ENCODE results near the gene PARD3B. TPM values are rescaled to one million over a fixed set of nuclear protein-coding genes. Genes with fewer than 3 reads are reported as not detected.

Gene PARD3B
- total and polyA plus RNA-seq, 7 donors = 0.42 to 6.0 (median 4.8) TPM

GRCh38 chr2:205177546-205177945 is 632.3 kb downstream of the PARD3B start:
- no peak for ATAC-seq
- Histone ChIP-seq H3K27ac (no peak overlapping the region), H3K36me3 (ENCODE audit: insufficient read depth in 1 of 2, low read depth in 1 of 2) (no peaks in the 10 kb centered on the region), H3K27me3 (ENCODE audit: insufficient read depth in 3 of 3, low read length in 2 of 3) (no peaks in the 10 kb centered on the region), H3K4me1 (no peaks in the 10 kb centered on the region), H3K9me3 (no peaks in the 10 kb centered on the region), H3K4me3 (no peak overlapping the region)
- intact Hi-C loops (cut with DNase I) = no loop called here
- TF ChIP-seq, protein P1, sequence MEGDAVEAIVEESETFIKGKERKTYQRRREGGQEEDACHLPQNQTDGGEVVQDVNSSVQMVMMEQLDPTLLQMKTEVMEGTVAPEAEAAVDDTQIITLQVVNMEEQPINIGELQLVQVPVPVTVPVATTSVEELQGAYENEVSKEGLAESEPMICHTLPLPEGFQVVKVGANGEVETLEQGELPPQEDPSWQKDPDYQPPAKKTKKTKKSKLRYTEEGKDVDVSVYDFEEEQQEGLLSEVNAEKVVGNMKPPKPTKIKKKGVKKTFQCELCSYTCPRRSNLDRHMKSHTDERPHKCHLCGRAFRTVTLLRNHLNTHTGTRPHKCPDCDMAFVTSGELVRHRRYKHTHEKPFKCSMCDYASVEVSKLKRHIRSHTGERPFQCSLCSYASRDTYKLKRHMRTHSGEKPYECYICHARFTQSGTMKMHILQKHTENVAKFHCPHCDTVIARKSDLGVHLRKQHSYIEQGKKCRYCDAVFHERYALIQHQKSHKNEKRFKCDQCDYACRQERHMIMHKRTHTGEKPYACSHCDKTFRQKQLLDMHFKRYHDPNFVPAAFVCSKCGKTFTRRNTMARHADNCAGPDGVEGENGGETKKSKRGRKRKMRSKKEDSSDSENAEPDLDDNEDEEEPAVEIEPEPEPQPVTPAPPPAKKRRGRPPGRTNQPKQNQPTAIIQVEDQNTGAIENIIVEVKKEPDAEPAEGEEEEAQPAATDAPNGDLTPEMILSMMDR (IDR thresholded peaks at IDR 0.05) = no peak
- DNase-seq = no peak

- Histone ChIP-seq H3K36me3 (ENCODE audit: insufficient read depth in 1 of 2, low read depth in 1 of 2) (no peaks in the 10 kb centered on the region), H3K9me3 (no peaks in the 10 kb centered on the region), H3K27me3 (ENCODE audit: insufficient read depth in 3 of 3, low read length in 2 of 3) (no peaks in the 10 kb centered on the region), H3K4me3 (no peak overlapping the region), H3K27ac (no peak overlapping the region), H3K4me1 (no peaks in the 10 kb centered on the region)
- intact Hi-C loops (cut with DNase I) = no loop called here
- ATAC-seq = no peak
- WGBS, 3 donors = 91 to 95% (median 94%) methylated on average over 3 of the region's 3 CpGs
- no peak for DNase-seq
- TF ChIP-seq, protein P1 (IDR thresholded peaks at IDR 0.05) = no peak
Measured at GRCh38 chr2:205180730-205181129, 635.5 kb downstream of the PARD3B start.

- H3K27me3 ChIP-seq (ENCODE audit: insufficient read depth in 3 of 3, low read length in 2 of 3) = no peaks in the 10 kb centered on the region
- no peak overlapping the region for H3K4me3 ChIP-seq
- TF ChIP-seq, protein P1 (IDR thresholded peaks at IDR 0.05) = no peak
- no peaks in the 10 kb centered on the region for H3K36me3 ChIP-seq (ENCODE audit: insufficient read depth in 1 of 2, low read depth in 1 of 2)
- DNase-seq = no peak
- no peak overlapping the region for H3K27ac ChIP-seq
- no peaks in the 10 kb centered on the region for H3K9me3 ChIP-seq
- 68 to 73% (median 72%) methylated on average over 6 of the region's 6 CpGs for WGBS, 3 donors
- no peaks in the 10 kb centered on the region for H3K4me1 ChIP-seq
- no peak for ATAC-seq
- intact Hi-C loops (cut with DNase I) = no loop called here
Measured at GRCh38 chr2:205187731-205188130, 642.5 kb downstream of the PARD3B start.

DNA sequence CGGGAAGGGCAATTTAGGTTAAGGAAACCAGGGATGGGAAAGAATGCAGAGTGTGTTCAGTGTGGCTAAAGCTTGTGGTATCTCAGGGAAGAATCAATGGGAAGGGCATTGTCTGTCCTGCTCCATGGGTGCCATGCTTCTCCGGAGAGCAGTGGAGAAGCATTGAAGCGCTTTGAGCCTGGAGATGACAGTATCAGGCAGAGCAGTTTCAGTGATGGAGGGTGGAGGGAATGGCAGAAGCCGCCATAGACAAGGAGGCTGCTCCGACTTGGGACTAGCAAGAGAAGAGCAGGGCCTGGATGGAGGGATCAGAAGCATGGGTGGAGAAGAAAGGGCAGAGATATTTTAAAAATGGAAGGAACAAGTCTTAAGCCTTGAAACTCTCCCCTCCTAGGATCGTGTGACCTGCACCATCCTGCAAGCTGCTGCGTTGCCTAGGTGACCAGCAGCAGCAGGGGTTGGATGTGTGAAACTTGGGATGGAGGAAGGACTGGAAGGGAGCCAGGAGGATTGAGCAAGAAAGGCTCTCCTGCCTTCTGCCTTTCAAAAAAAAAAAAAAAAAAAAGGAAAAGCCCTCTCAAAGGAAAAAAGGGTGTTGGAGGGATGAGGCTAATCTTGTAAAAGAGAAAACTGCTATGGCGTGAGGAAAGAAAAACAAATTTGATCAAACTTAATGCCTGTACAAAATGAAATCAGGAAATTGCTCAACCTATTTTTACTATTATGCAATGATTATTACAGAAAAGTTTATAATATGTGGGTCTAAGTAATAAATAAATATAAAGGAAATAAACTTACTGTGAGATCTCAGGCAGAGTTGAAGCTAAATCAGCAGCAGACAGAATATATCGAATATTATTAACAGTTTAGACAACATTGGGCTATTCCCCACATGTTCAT is 643.2 kb downstream of the PARD3B start:
- peaks cover 0 to 3% of the 10 kb centered on the region in 2 donors for H3K36me3 ChIP-seq (ENCODE audit: insufficient read depth in 1 of 2, low read depth in 1 of 2)
- H3K9me3 ChIP-seq = no peaks in the 10 kb centered on the region
- 78 to 82% (median 81%) methylated on average over 9 of the region's 9 CpGs for WGBS, 3 donors
- ATAC-seq (peak in 1 of 4 donors; percentile 51), DNase-seq (peak; percentile 45 to 75)
- no peak overlapping the region for H3K4me3 ChIP-seq
- intact Hi-C loops (cut with DNase I) = no loop called here
- no peaks in the 10 kb centered on the region for H3K4me1 ChIP-seq
- TF ChIP-seq, protein P1 (IDR thresholded peaks at IDR 0.05) = no peak
- no peak overlapping the region for H3K27ac ChIP-seq
- H3K27me3 ChIP-seq (ENCODE audit: insufficient read depth in 3 of 3, low read length in 2 of 3) = no peaks in the 10 kb centered on the region
